Measurements from ENCODE around the gene OR8K3.

The OR8K3 gene

GRCh38 chr11:56314844-56315243 is at the start of gene OR8K3:
Gene OR8K3 (plus strand): TSS chr11:56315144. CDS start chr11:56318307, 3,163 bp downstream.
- DNase-seq (ENCODE audit: low read depth) = no peak

GRCh38 chr11:56271092-56271491 is 43.9 kb upstream of the OR8K3 start:
- DNase-seq (ENCODE audit: low read depth) = no peak

- DNase-seq (ENCODE audit: low read depth) = no peak
Observed at GRCh38 chr11:56273854-56274253, 41.1 kb upstream of the OR8K3 start, which contains the start of gene OR5T1. Gene OR5T1 (plus strand): TSS chr11:56274154. CDS start chr11:56275639, 1,485 bp downstream.

GRCh38 chr11:56292154-56292553 is 22.8 kb upstream of the OR8K3 start, which contains the start of gene OR8H1:
Gene OR8H1 (minus strand): TSS chr11:56292254. CDS start chr11:56291062, 1,192 bp downstream.
- no peak for DNase-seq (ENCODE audit: low read depth)

GRCh38 chr11:56296898-56297297 is 18.0 kb upstream of the OR8K3 start:
- no peak for DNase-seq (ENCODE audit: low read depth)

GRCh38 chr11:56307836-56308235 is 7.1 kb upstream of the OR8K3 start:
- DNase-seq (ENCODE audit: low read depth) = no peak

- DNase-seq (ENCODE audit: low read depth) = no peak
Observed at GRCh38 chr11:56331861-56332491, 17.0 kb downstream of the OR8K3 start.

GRCh38 chr11:56333156-56333555 is 18.2 kb downstream of the OR8K3 start:
- no peak for DNase-seq (ENCODE audit: low read depth)

- DNase-seq (ENCODE audit: low read depth) = no peak
Observed at GRCh38 chr11:56340289-56340688, 25.3 kb downstream of the OR8K3 start.

GRCh38 chr11:56345739-56346138 is 30.8 kb downstream of the OR8K3 start, which contains the start of gene OR8K1:
Gene OR8K1 (plus strand): TSS chr11:56346039. CDS start chr11:56346039, 0 bp downstream.
- DNase-seq (ENCODE audit: low read depth) = no peak

GRCh38 chr11:56353991-56354390 is 39.0 kb downstream of the OR8K3 start, which contains the start of gene OR8J1:
Gene OR8J1 (plus strand): TSS chr11:56354291. CDS start chr11:56360247, 5,956 bp downstream.
- DNase-seq (ENCODE audit: low read depth) = no peak
